ENCODE results near the gene LSM7.

Gene LSM7

GRCh38 chr19:2336528-2337328 lies 8.3 kb upstream of the LSM7 start:
- DNase-seq, result no peak

DNA sequence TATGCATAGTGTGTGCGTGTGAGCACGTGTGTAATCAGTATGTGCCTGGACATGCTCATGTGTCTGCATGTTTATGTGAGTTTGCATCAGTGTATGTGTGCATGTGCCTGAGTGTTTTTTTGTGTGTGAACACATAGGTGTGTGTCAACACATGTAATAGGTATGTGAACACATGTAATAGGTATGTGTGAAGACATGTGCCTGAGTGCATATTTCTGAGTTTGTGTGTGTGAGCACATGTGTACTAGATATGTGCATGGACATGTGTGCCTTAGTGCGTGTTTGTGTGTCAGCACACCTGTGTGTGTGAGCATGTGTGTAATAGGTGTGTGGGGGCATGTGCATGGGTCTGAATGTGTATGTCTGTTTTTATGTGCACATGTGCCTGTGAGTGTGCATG lies 7.5 kb upstream of the LSM7 start:
- no peak for DNase-seq

DNA sequence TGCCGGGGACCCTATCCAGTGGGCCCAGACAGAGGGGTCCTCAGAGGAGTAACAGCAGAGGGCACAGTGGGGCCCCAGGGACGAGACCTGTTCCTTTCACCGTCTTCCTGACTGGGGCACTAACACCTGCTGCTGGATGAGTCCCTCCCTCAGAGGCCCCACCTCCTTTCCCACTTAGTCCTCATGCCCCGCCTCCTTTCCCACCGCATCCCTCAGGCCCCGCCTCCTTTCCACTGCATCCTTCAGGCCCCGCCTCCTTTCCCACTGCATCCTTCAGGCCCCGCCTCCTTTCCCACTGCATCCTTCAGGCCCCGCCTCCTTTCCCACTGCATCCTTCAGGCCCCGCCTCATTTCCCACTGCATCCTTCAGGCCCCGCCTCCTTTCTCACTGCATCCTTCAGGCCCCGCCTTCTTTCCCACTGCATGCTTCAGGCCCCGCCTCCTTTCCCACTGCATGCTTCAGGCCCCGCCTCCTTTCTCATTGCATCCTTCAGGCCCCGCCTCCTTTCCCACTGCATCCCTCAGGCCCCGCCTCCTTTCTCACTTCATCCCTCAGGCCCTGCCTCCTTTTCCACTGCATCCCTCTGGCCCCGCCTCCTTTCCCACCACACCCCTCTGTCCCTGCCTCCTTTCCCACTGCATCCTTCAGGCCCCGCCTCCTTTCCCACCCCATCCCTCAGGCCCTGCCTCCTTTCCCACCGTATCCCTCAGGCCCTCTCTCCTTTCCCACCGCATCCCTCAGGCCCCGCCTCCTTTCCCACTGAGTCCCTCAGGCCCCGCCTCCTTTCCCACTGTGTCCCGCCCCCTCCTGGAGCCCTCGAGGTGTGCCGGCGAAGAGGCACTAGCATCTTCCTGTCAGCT lies 6.8 kb upstream of the LSM7 start:
- no peak for DNase-seq

GRCh38 chr19:2334426-2334825 lies 6.0 kb upstream of the LSM7 start:
- no peak for DNase-seq

- no peak for DNase-seq
These were observed 5.4 kb upstream of the LSM7 start for GRCh38 chr19:2333807-2334211.

DNA sequence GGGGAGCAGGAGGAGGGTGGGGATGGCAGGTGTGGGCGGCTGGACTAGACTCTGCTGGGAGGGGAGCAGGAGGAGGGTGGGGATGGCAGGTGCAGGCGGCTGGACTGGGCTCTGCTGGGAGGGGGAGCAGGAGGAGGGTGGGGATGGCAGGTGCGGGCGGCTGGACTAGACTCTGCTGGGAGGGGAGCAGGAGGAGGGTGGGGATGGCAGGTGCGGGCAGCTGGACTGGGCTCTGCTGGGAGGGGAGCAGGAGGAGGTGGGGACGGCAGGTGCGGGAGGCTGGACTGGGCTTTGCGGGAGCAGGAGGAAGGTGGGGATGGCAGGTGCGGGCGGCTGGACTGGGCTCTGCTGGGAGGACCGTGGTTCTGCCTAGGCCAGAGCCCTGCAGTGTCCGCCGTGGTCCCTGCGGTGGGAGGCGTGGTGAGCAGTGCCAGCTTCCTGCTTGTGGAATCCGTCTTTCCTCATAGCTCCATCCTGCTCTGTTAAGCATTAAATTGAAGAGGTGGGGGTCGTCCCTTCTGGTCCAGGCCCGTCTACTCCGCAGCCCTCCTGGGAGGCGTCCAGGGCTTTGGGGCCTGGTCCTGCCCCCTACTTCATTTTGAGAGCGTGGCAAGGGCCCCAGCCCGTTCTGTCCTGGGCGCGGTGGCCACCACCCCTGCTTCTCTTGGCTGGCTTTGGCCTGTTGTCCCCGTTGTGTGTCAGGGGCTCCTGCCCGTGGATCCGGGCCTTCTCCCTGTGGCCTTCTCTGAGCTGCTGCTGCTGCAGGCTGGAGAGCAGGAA lies 4.8 kb upstream of the LSM7 start:
- no peak for DNase-seq

DNA sequence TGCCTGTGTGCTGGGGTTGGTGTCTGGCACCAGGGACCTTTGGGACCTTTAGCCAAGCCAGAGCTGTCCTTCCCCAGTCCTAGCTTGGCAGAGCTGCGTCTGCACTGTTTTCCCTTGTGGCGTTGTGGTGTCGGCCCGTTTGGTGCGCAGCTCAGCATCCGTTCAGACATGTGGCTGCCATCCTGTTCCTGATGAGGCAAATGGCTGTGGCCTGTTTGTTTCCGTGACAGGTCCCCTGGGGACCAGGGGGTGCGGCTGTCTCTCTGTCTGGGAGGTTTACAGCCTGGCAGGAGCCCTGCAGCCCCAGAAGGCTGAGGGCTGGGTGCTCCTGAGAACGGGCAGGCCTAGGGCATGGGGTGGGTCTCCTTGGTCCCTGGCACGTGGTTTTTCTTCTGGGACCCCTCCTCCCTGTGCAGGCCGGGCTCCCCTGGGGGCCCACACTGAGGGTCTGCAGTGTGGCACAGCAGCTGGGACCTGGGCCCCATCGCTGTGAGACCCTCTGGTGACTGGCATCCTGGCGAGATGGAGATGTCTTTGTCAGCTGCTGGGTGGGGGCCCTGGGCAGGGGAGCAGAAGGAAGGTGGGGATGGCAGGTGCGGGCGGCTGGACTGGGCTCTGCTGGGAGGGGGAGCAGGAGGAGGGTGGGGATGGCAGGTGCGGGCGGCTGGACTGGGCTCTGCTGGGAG lies 4.1 kb upstream of the LSM7 start:
- DNase-seq, result no peak

- DNase-seq, result no peak
These were observed 3.3 kb upstream of the LSM7 start for GRCh38 chr19:2331601-2332246.

- DNase-seq, result no peak
These were observed 2.4 kb upstream of the LSM7 start for GRCh38 chr19:2330632-2331284.

DNA sequence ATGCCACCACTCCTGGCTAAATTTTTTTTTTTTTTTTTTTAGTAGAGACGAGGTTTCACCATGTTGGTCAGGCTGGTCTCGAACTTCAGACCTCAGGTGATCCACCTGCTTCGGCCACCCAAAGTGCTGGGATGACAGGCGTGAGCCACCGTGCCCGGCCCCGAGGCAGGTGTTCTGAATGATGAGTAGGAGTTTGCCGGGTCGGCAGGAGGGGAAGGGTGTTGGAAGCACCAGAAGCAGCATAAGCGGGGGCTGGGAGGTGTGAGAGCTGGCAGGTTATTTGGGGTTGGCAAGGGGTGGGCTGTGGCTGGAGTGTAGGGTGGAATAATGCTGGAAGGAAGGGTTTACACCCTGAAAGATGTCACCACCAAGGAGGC lies 1.9 kb upstream of the LSM7 start:
- no peak for DNase-seq

DNA sequence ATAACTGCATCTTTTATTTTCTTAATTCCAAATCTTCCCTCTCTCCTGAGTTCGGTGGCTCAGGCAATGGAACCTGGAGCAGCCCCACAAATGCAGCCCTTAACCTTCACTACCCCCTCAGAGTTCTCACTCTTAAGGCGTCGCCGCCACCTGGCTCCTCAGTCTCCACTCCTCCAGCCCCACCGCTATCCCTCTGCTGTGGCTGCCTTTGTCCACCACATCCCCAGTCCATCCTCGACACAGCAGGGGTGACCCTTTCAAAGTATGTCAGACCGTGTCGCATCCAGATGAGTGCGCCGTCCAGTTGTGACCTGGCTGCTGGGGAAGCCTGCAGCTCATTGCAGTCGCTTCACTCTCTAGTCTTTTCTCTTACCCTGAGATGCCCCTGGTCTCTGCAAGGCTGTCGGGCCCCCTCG lies 1.1 kb upstream of the LSM7 start:
- DNase-seq, result no peak

DNA sequence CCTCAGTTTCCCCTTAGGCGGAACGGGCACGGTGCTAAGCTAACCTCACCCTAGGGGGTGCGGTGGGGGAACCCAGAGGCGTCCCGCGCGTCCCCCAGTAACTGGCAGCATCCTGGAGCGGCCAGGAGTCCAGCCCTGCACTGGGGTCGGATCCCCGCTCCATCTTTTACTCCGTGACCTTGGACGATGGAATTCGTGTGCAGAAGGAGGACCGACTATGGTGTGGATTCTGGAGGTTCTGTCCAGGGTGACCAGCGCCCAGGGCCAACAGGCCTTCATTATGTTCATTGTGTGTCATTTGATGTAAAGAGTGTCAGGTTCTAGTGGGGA lies 728 bp upstream of the LSM7 start:
- no peak for DNase-seq

GRCh38 chr19:2327773-2328400 lies 499 bp downstream of the LSM7 start:
- DNase-seq, result peak; percentile 89

- DNase-seq, result no peak
These were observed 1.6 kb downstream of the LSM7 start for GRCh38 chr19:2326699-2327360.

GRCh38 chr19:2325281-2326046 lies 2.9 kb downstream of the LSM7 start:
- no peak for DNase-seq

DNA sequence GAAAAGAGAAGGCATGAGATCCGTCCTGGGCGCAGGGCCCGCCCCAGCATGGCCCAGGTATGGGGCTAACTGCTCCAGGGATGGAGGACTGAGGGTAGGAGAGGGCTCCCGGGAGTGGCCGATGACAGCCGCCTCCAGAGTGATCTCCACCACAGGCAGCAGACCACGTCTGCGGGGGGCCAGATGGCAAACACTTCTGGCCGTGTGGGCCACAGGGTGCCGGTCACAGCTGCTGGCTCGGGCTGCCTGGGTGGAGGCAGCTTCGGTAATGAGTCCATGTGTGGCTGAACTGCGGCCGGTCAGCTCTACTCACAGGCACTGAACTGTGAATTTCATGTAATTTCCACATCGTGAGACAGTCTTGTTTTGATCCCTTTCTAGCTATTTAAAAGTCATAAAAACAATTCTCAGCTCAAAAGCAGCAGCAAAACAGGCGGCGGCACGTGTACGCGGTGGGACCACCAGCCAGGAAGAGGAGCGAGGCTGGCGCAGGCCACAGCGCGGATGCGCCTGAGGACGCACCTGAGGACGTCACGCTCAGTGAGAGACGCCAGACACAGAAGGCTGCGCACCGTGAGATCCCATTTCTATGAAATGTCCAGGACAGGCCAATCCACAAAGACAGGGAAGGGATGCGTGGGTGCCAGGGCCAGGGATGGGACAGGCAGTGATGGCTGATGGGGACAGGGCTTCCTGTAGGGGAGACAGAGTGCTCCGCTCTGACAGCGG lies 4.0 kb downstream of the LSM7 start:
- no peak for DNase-seq

GRCh38 chr19:2323707-2324106 lies 4.7 kb downstream of the LSM7 start:
- DNase-seq, result no peak

- DNase-seq, result no peak
These were observed 6.7 kb downstream of the LSM7 start for GRCh38 chr19:2321565-2322283.

DNA sequence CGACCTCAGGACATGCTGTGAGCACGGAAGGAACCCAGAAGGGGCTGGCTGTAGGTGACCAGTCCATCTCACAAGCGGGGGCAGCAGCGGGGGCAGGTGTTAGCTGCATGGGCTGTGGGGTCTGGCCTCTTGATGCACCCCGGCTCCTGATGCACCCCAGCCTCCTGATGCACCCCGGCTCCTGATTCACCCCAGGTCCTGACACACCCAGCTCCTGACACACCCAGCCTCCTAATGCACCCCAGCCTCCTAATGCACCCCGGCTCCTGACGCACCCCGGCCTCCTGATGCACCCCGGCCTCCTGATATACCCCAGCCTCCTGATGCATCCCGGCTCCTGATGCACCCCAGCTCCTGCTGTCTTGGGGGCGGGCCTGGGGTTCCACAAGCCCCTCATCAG lies 7.4 kb downstream of the LSM7 start:
- no peak for DNase-seq
